ENCODE results near the gene LY6G6C.

- TF ChIP-seq, protein P1, sequence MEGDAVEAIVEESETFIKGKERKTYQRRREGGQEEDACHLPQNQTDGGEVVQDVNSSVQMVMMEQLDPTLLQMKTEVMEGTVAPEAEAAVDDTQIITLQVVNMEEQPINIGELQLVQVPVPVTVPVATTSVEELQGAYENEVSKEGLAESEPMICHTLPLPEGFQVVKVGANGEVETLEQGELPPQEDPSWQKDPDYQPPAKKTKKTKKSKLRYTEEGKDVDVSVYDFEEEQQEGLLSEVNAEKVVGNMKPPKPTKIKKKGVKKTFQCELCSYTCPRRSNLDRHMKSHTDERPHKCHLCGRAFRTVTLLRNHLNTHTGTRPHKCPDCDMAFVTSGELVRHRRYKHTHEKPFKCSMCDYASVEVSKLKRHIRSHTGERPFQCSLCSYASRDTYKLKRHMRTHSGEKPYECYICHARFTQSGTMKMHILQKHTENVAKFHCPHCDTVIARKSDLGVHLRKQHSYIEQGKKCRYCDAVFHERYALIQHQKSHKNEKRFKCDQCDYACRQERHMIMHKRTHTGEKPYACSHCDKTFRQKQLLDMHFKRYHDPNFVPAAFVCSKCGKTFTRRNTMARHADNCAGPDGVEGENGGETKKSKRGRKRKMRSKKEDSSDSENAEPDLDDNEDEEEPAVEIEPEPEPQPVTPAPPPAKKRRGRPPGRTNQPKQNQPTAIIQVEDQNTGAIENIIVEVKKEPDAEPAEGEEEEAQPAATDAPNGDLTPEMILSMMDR (IDR thresholded peaks at IDR 0.05; ENCODE audit: insufficient read depth, low read length), result no peak
- no peak for TF ChIP-seq POLR2AphosphoS5 (IDR thresholded peaks at IDR 0.05; ENCODE audit: low read depth)
- TF ChIP-seq, protein P2, sequence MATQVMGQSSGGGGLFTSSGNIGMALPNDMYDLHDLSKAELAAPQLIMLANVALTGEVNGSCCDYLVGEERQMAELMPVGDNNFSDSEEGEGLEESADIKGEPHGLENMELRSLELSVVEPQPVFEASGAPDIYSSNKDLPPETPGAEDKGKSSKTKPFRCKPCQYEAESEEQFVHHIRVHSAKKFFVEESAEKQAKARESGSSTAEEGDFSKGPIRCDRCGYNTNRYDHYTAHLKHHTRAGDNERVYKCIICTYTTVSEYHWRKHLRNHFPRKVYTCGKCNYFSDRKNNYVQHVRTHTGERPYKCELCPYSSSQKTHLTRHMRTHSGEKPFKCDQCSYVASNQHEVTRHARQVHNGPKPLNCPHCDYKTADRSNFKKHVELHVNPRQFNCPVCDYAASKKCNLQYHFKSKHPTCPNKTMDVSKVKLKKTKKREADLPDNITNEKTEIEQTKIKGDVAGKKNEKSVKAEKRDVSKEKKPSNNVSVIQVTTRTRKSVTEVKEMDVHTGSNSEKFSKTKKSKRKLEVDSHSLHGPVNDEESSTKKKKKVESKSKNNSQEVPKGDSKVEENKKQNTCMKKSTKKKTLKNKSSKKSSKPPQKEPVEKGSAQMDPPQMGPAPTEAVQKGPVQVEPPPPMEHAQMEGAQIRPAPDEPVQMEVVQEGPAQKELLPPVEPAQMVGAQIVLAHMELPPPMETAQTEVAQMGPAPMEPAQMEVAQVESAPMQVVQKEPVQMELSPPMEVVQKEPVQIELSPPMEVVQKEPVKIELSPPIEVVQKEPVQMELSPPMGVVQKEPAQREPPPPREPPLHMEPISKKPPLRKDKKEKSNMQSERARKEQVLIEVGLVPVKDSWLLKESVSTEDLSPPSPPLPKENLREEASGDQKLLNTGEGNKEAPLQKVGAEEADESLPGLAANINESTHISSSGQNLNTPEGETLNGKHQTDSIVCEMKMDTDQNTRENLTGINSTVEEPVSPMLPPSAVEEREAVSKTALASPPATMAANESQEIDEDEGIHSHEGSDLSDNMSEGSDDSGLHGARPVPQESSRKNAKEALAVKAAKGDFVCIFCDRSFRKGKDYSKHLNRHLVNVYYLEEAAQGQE (IDR thresholded peaks at IDR 0.05; ENCODE audit: insufficient replicate concordance, low read depth), result no peak
- no peak for TF ChIP-seq SPI1 (IDR thresholded peaks at IDR 0.05; ENCODE audit: borderline replicate concordance, low read depth)
These were observed 40.3 kb downstream of the LY6G6C start for GRCh38 chr6:31681135-31681671.
